ENCODE results near the gene EPHB2. TPM values are rescaled to one million over a fixed set of nuclear protein-coding genes. Genes with fewer than 3 reads are reported as not detected.

Gene EPHB2
- total and polyA plus RNA-seq, 2 donors from 2014 or later, result 3.0 to 9.5 TPM

DNA sequence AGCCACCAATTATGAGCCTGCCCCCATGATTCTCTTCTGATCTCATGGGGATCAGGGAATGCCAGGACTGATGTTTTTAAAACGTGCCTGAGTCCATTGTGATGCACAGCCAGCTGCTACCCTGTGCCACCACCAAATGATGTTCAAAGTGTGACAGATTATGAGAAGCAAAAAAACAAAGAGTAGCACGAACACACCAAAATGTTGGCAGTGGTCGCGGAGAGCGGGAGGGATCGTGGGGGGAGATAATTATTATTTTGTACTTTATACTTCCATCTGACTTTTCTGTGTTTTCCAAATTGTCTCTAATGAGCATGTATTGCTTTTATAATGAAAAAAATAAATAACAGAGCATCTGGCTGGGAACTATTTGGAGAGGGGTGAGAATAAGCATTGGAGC lies 50.5 kb downstream of the EPHB2 start:
- TF ChIP-seq, protein P1, sequence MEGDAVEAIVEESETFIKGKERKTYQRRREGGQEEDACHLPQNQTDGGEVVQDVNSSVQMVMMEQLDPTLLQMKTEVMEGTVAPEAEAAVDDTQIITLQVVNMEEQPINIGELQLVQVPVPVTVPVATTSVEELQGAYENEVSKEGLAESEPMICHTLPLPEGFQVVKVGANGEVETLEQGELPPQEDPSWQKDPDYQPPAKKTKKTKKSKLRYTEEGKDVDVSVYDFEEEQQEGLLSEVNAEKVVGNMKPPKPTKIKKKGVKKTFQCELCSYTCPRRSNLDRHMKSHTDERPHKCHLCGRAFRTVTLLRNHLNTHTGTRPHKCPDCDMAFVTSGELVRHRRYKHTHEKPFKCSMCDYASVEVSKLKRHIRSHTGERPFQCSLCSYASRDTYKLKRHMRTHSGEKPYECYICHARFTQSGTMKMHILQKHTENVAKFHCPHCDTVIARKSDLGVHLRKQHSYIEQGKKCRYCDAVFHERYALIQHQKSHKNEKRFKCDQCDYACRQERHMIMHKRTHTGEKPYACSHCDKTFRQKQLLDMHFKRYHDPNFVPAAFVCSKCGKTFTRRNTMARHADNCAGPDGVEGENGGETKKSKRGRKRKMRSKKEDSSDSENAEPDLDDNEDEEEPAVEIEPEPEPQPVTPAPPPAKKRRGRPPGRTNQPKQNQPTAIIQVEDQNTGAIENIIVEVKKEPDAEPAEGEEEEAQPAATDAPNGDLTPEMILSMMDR (IDR thresholded peaks at IDR 0.05; ENCODE audit: borderline replicate concordance, extremely low read depth, insufficient read depth), result no peak

DNA sequence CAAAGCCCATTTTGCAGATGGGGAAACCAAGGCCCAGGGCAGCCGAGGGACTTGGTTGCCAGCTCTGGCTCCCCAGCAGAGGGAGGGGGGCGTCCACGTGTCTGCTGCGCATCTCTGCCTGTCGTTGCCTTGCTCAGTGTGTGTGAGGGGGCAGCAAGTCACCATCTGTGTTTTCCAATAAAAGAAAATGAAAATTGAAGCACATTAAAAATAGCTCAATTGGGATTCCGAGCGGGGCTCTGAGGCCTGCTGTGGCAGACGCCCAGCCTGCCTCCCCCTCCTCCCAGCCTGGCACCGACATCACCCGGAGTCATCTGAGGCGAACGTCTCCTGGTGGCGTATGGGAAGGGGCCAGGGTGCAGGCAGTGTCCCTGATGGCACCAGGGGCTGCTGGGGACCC lies 51.2 kb downstream of the EPHB2 start:
- no peaks in the 10 kb centered on the region for H3K9me3 ChIP-seq (ENCODE audit: control insufficient read depth in 2 of 3, insufficient read depth in 1 of 3, low read length in 3 of 3)
- no peak overlapping the region for H3K27ac ChIP-seq (ENCODE audit: low read depth in 2 of 2, low read length in 2 of 2)
- no peaks in the 10 kb centered on the region for H3K36me3 ChIP-seq (ENCODE audit: control insufficient read depth in 2 of 3, insufficient read depth in 3 of 3, low read length in 3 of 3)
- TF ChIP-seq, protein P1 (IDR thresholded peaks at IDR 0.05; ENCODE audit: borderline replicate concordance, extremely low read depth, insufficient read depth), result no peak
- H3K4me3 ChIP-seq (ENCODE audit: low read length in 3 of 3), result no peak overlapping the region
- H3K27me3 ChIP-seq (ENCODE audit: control insufficient read depth, insufficient read depth, low read length), result no peaks in the 10 kb centered on the region
- no peak for DNase-seq
- H3K4me1 ChIP-seq (ENCODE audit: control insufficient read depth in 2 of 3, insufficient read depth in 2 of 3, low read depth in 1 of 3, low read length in 3 of 3), result no peaks in the 10 kb centered on the region
- intact Hi-C loops (cut with DNase I), result no loop called here
- no peak overlapping the region for H3K9ac ChIP-seq (ENCODE audit: low read length in 3 of 3)
- FAIRE-seq, result no peak

More for the DNA sequence above, 50.5 kb downstream of the EPHB2 start:
- Histone ChIP-seq H3K9ac (ENCODE audit: low read length in 3 of 3) (no peak overlapping the region), H3K27me3 (ENCODE audit: control insufficient read depth, insufficient read depth, low read length) (no peaks in the 10 kb centered on the region), H3K9me3 (ENCODE audit: control insufficient read depth in 2 of 3, insufficient read depth in 1 of 3, low read length in 3 of 3) (no peaks in the 10 kb centered on the region), H3K4me1 (ENCODE audit: control insufficient read depth in 2 of 3, insufficient read depth in 2 of 3, low read depth in 1 of 3, low read length in 3 of 3) (no peaks in the 10 kb centered on the region), H3K36me3 (ENCODE audit: control insufficient read depth in 2 of 3, insufficient read depth in 3 of 3, low read length in 3 of 3) (no peaks in the 10 kb centered on the region), H3K4me3 (ENCODE audit: low read length in 3 of 3) (no peak overlapping the region), H3K27ac (ENCODE audit: low read depth in 2 of 2, low read length in 2 of 2) (no peak overlapping the region)
- no peak for FAIRE-seq
- no peak for DNase-seq
- intact Hi-C loops (cut with DNase I), result no loop called here

DNA sequence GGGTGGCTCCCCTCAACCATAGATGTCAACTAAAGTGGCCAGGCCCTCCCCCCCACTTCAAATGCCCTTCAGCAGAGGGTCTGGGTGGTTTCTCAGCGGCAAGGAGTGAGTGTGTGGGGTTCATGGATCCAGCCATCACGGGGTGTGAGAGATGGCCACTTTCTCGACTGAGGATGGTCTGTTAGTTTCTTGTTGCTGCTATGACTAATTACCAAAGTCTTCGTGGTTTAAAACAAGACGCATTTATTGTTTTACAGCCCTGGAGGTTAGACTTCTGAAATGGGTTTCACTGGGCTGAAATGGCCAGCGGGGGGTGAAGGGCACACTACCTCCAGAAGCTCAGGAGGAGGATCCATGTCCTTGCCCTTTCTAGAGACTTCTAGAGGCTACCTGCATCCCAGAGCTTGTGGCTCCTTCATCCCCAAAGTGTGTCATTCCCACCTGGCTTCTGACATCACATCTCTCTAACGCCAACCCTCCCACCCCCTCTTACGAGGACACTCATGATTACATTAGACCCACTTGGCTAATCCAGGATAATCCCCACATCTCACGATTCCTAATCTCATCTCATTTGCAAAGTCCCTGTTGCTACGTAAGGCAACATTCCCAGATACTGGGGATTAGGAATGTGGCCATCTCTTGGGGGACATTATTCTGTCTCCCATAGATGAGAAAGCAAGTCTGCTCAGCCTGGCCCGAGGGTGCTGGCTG lies 53.0 kb downstream of the EPHB2 start:
- TF ChIP-seq, protein P1 (IDR thresholded peaks at IDR 0.05; ENCODE audit: borderline replicate concordance, extremely low read depth, insufficient read depth), result no peak

More for the DNA sequence above, 53.0 kb downstream of the EPHB2 start:
- DNase-seq (no peak), FAIRE-seq (no peak)
- H3K9ac ChIP-seq (ENCODE audit: low read length in 3 of 3), result no peak overlapping the region
- no peaks in the 10 kb centered on the region for H3K36me3 ChIP-seq (ENCODE audit: control insufficient read depth in 2 of 3, insufficient read depth in 3 of 3, low read length in 3 of 3)
- no peaks in the 10 kb centered on the region for H3K27me3 ChIP-seq (ENCODE audit: control insufficient read depth, insufficient read depth, low read length)
- H3K4me1 ChIP-seq (ENCODE audit: control insufficient read depth in 2 of 3, insufficient read depth in 2 of 3, low read depth in 1 of 3, low read length in 3 of 3), result no peaks in the 10 kb centered on the region
- no peaks in the 10 kb centered on the region for H3K9me3 ChIP-seq (ENCODE audit: control insufficient read depth in 2 of 3, insufficient read depth in 1 of 3, low read length in 3 of 3)
- intact Hi-C loops (cut with DNase I), result no loop called here
- H3K4me3 ChIP-seq (ENCODE audit: low read length in 3 of 3), result no peak overlapping the region
- no peak overlapping the region for H3K27ac ChIP-seq (ENCODE audit: low read depth in 2 of 2, low read length in 2 of 2)

All from kidney (tissue), 14 donors.